Erythroblast (primary cell): ENCODE measurements around the gene EPHB6.

Experiments used
- GATA1 ChIP-seq: IDR thresholded peaks from 2 replicates; pipeline ENCODE4 v1.6.1; 2011; ENCODE audit warnings: low read depth, mild to moderate bottlenecking, control low read depth, low read length, moderate library complexity
- POLR2A ChIP-seq: IDR thresholded peaks from 2 replicates; pipeline ENCODE4 v1.6.1; 2011; ENCODE audit warnings: mild to moderate bottlenecking, low read length

- no peak for TF ChIP-seq POLR2A
- TF ChIP-seq GATA1 = no peak
These were observed 24.2 kb downstream of the EPHB6 start for GRCh38 chr7:142879060-142879459.
